Sigmoid colon (tissue), 7 donors: ENCODE measurements around the gene CLDN4. TPM values are rescaled to one million over a fixed set of nuclear protein-coding genes. Genes with fewer than 3 reads are reported as not detected.
"Not testable (repeated sequence)": the region's sequence is repeated elsewhere in the genome, so short reads cannot be mapped to it uniquely, and the experiment has no call there.

Experiments
- DNase-seq: peaks from one replicate; pipeline ENCODE4 v3.0.0-alpha.2; 2019
- H3K27ac ChIP-seq, 4 donors: fragments of 200-600 bp; sonication (generic); one replicate each; pipeline ENCODE4 v1.5.1; 2016 to 2019; ENCODE audit warnings: mild to moderate bottlenecking in 1 of 4
- H3K27me3 ChIP-seq, 3 donors: fragments of 200-600 bp; sonication (generic); one replicate each; pipeline ENCODE4 v1.5.1; 2019; ENCODE audit warnings: mild to moderate bottlenecking in 1 of 3
- H3K36me3 ChIP-seq, 4 donors: fragments of 200-600 bp; sonication (generic); one replicate each; pipeline ENCODE4 v1.5.1; 2016 to 2019
- H3K4me1 ChIP-seq, 4 donors: fragments of 200-600 bp; sonication (generic); one replicate each; pipeline ENCODE4 v1.5.1; 2017 to 2019
- H3K4me3 ChIP-seq, 4 donors: fragments of 200-600 bp; sonication (generic); one replicate each; pipeline ENCODE4 v1.5.1; 2017 to 2019; ENCODE audit warnings: mild to moderate bottlenecking in 2 of 4, moderate library complexity in 1 of 4
- H3K9me3 ChIP-seq, 4 donors: fragments of 200-600 bp in 3 of 4; sonication (generic) in 3 of 4; one replicate each; pipeline versions ENCODE4 v1.5.1 to v1.6.1; 2013 to 2019
- EP300 ChIP-seq, 4 donors: sonication (generic); formaldehyde crosslinking; IDR thresholded peaks; one replicate each; pipeline ENCODE4 v1.6.1; 2017; ENCODE audit warnings: antibody characterized with exemption in 4 of 4
- POLR2A ChIP-seq, 2 donors: fragments of 450-650 bp; IDR thresholded peaks; one replicate each; pipeline ENCODE4 v1.6.1; 2016; ENCODE audit warnings: antibody characterized with exemption in 2 of 2, mild to moderate bottlenecking in 2 of 2, moderate library complexity in 2 of 2
- POLR2AphosphoS5 ChIP-seq, 4 donors: sonication (generic); formaldehyde crosslinking; IDR thresholded peaks; one replicate each; pipeline ENCODE4 v1.6.1; 2017; ENCODE audit warnings: antibody characterized with exemption in 4 of 4
- WGBS, 2 donors: extraction: QIAGEN DNeasy Blood & Tissue Kit; methylation state at CpG; one replicate each; pipeline ENCODE4 v1.1.7; 2013; 5-methylcytosine and 5-hydroxymethylcytosine counted together
- intact Hi-C: fragments of 100-400 bp; cut with DNase I; formaldehyde crosslinking; loops from one replicate; pipeline ENCODE4 v1.15.1; 2023
- polyA plus RNA-seq, 3 donors: library from polyadenylated mRNA; stranded (reverse); fragments of 200-250 nt; gene quantifications; one replicate each; pipeline ENCODE4 v1.2.3, GENCODE V29; 2013
- total RNA-seq, 4 donors: library from RNA; depleted of rRNA; stranded (reverse); fragments of >200 nt; gene quantifications; one replicate each; pipeline ENCODE4 v1.1.0, GENCODE V29; 2016
- TF ChIP-seq, protein P1 (sequence below), 4 experiments: fragments of 450-650 bp in 3 of 4; fragments of 200-600 bp in 1 of 4; IDR thresholded peaks; one replicate each; pipeline ENCODE4 v1.5.1; 2016 to 2019; ENCODE audit warnings: antibody characterized with exemption in 4 of 4, mild to moderate bottlenecking in 3 of 4, moderate library complexity in 2 of 4
- donor health status: healthy with polysubstance abuse.
- donor health status: Bipolar disorder and iron deficiency.
- donor health status: healthy.

The CLDN4 gene, protein sequence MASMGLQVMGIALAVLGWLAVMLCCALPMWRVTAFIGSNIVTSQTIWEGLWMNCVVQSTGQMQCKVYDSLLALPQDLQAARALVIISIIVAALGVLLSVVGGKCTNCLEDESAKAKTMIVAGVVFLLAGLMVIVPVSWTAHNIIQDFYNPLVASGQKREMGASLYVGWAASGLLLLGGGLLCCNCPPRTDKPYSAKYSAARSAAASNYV
- under 1 TPM in 2 of 4 donors, not detected in 2; 0.16 to 0.71 TPM for total RNA-seq
- polyA plus RNA-seq, result 100 to 1,000 TPM; 210 to 690 (median 293) TPM

DNA sequence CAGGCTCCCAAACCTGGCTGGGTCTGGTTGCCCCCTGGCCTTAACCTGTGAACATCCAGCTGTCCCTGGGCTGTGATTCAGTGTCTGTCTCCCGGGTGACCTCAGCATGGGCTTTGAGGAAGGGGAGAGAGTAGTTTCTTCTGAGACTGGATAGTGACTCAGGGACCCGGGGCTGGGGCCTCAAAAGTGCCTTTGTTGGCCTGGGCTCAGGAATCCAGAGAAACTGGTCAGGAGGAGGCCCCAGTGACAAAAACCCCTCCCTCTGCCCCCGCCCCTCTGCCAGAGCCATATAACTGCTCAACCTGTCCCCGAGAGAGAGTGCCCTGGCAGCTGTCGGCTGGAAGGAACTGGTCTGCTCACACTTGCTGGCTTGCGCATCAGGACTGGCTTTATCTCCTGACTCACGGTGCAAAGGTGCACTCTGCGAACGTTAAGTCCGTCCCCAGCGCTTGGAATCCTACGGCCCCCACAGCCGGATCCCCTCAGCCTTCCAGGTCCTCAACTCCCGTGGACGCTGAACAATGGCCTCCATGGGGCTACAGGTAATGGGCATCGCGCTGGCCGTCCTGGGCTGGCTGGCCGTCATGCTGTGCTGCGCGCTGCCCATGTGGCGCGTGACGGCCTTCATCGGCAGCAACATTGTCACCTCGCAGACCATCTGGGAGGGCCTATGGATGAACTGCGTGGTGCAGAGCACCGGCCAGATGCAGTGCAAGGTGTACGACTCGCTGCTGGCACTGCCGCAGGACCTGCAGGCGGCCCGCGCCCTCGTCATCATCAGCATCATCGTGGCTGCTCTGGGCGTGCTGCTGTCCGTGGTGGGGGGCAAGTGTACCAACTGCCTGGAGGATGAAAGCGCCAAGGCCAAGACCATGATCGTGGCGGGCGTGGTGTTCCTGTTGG, at the start of gene CLDN4:
Gene CLDN4 (plus strand): TSS at position 316 of the 903 bp plus-strand sequence. CDS start 206 bp downstream, at position 522.
- Histone ChIP-seq H3K4me1 (peaks cover 0 to 13% (median 13%) of the 10 kb centered on the region in 4 donors), H3K27ac (peak within 1 kb of the TSS in 1 of 4 donors; percentile 44), H3K9me3 (no peaks in the 10 kb centered on the region), H3K36me3 (no peaks in the 10 kb centered on the region), H3K27me3 (peaks cover 0 to 11% (median 0%) of the 10 kb centered on the region in 3 donors), H3K4me3 (peak within 1 kb of the TSS in 1 of 4 donors; percentile 22)
- TF ChIP-seq, protein P1, sequence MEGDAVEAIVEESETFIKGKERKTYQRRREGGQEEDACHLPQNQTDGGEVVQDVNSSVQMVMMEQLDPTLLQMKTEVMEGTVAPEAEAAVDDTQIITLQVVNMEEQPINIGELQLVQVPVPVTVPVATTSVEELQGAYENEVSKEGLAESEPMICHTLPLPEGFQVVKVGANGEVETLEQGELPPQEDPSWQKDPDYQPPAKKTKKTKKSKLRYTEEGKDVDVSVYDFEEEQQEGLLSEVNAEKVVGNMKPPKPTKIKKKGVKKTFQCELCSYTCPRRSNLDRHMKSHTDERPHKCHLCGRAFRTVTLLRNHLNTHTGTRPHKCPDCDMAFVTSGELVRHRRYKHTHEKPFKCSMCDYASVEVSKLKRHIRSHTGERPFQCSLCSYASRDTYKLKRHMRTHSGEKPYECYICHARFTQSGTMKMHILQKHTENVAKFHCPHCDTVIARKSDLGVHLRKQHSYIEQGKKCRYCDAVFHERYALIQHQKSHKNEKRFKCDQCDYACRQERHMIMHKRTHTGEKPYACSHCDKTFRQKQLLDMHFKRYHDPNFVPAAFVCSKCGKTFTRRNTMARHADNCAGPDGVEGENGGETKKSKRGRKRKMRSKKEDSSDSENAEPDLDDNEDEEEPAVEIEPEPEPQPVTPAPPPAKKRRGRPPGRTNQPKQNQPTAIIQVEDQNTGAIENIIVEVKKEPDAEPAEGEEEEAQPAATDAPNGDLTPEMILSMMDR (IDR thresholded peaks at IDR 0.05), result no peak
- TF ChIP-seq POLR2AphosphoS5 (IDR thresholded peaks at IDR 0.05) (peak in 1 of 4 donors; percentile 79), POLR2A (IDR thresholded peaks at IDR 0.05) (peak in 1 of 2 donors; percentile 88), EP300 (IDR thresholded peaks at IDR 0.05) (no peak)
- no peak for DNase-seq
- intact Hi-C loops, result no loop called here
- WGBS, 2 donors, result 13 to 67% methylated on average over 42 of the region's 42 CpGs

DNA sequence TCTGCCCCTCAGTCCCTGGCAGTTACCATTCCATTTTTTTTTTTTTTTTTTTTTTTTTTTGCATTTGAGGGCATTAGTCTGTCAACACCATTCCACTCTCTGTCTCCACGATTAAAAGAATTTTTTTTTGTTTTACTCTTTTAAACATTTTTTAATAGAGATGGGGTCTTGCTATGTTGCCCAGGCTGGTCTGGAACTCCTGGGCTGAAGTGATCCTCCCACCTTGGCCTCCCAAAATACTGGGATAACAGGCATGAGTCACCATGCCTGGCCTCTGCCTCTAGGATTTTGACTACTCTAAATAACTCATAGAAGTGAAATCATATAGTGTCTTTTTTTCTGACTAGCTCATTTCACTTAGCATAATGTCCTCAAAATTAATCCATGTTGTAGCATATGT, 44.2 kb upstream of the CLDN4 start:
- H3K9me3 ChIP-seq, result no peaks in the 10 kb centered on the region
- intact Hi-C loops, result no loop called here
- no peaks in the 10 kb centered on the region for H3K36me3 ChIP-seq
- TF ChIP-seq, protein P1 (IDR thresholded peaks at IDR 0.05), result no peak
- TF ChIP-seq POLR2A (IDR thresholded peaks at IDR 0.05), result no peak
- no peak for TF ChIP-seq EP300 (IDR thresholded peaks at IDR 0.05)
- TF ChIP-seq POLR2AphosphoS5 (IDR thresholded peaks at IDR 0.05), result no peak
- no peak overlapping the region for H3K4me3 ChIP-seq
- no peaks in the 10 kb centered on the region for H3K4me1 ChIP-seq
- WGBS, 2 donors, result 66 to 90% methylated on average over 1 of the region's 1 CpG
- DNase-seq, result no peak
- H3K27ac ChIP-seq, result no peak overlapping the region
- H3K27me3 ChIP-seq, result no peaks in the 10 kb centered on the region

DNA sequence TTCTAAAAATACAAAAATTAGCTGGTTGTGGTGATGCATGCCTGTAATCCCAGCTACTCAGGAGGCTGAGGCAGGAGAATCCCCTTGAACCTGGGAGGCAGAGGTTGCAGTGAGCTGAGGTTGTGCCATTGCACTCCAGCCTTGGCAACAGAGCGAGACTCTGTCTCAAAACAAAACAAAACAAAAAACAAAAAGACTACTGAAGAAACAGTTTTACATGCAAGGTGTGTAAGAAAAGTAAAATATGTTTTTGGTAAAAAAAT, 43.1 kb upstream of the CLDN4 start:
- H3K4me1 ChIP-seq, intact Hi-C loops, H3K9me3 ChIP-seq, H3K4me3 ChIP-seq, DNase-seq, H3K27ac ChIP-seq, H3K27me3 ChIP-seq, H3K36me3 ChIP-seq: not testable (repeated sequence)
- WGBS, 2 donors, result 14 to 55% methylated on average over 1 of the region's 1 CpG

DNA sequence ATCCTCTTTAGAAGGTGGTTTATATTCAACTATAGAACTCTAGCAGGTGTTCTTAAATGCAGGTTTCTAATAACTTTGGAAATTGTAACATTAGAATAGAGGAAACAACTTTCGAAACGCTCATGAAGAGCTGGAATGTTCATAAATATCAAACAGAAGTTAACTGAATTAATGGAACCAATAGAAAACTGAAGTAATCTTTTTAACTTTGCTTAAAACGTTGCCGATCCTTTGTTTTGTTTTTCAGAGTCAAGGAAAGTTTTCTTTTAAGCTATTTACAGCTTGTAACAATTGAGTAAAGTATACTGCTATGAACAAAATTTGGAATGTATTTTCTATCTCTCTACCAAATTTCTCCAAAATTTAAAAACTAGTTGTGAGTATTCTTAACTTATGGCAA, 41.7 kb upstream of the CLDN4 start:
- no peaks in the 10 kb centered on the region for H3K4me1 ChIP-seq
- intact Hi-C loops, result no loop called here
- no peak for DNase-seq
- 91 to 92% methylated on average over 4 of the region's 4 CpGs for WGBS, 2 donors
- no peaks in the 10 kb centered on the region for H3K9me3 ChIP-seq
- no peak overlapping the region for H3K4me3 ChIP-seq
- no peak for TF ChIP-seq POLR2AphosphoS5 (IDR thresholded peaks at IDR 0.05)
- TF ChIP-seq, protein P1 (IDR thresholded peaks at IDR 0.05), result no peak
- H3K27me3 ChIP-seq, result no peaks in the 10 kb centered on the region
- no peaks in the 10 kb centered on the region for H3K36me3 ChIP-seq
- no peak overlapping the region for H3K27ac ChIP-seq

DNA sequence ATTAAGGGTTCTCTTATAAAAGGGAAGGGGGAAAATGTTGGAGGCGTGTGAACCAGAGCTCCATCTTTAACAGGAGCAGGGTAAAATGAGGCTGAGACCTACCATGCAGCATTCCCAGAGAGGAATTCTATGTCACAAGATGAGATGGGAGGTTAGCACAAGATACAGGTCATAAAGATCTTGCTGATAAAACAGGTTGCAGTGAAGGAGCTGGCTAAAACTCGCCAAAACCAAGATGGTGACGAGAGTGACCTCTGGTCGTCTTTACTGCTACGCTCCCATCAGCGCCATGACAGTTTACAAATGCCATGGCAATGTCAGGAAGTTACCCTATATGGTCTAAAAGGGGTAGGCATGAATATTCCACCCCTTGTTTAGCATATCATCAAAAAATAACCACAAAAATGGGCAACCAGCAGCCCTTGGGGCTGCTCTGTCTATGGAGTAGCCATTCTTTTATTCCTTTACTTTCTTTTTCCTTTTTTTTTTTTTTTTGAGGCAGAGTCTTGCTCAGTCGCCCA, 39.6 kb upstream of the CLDN4 start:
- H3K36me3 ChIP-seq, H3K27ac ChIP-seq, intact Hi-C loops, H3K4me3 ChIP-seq, H3K4me1 ChIP-seq, H3K27me3 ChIP-seq, DNase-seq, H3K9me3 ChIP-seq: not testable (repeated sequence)
- WGBS, 2 donors, result 82 to 91% methylated on average over 7 of the region's 7 CpGs

DNA sequence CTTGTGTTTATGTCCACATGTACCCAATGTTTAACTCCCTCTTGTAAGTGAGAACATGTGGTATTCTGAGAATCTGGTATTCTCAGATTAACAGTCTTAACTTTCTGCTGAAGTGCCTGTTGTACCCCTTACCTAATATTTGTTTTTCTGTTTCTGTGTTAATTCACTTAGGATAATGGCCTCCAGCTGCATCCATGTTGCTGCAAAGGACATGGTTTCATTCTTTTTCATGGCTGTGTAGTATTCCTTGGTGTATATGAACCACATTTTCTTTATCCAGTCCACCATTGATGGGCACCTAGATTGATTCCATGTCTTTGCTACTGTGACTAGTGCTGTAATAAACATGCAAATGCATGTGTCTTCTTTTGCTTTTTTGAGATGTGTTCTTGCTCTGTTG, 35.6 kb upstream of the CLDN4 start:
- H3K27ac ChIP-seq, H3K27me3 ChIP-seq, H3K36me3 ChIP-seq, H3K4me1 ChIP-seq, H3K9me3 ChIP-seq, H3K4me3 ChIP-seq, intact Hi-C loops, DNase-seq: not testable (repeated sequence)

DNA sequence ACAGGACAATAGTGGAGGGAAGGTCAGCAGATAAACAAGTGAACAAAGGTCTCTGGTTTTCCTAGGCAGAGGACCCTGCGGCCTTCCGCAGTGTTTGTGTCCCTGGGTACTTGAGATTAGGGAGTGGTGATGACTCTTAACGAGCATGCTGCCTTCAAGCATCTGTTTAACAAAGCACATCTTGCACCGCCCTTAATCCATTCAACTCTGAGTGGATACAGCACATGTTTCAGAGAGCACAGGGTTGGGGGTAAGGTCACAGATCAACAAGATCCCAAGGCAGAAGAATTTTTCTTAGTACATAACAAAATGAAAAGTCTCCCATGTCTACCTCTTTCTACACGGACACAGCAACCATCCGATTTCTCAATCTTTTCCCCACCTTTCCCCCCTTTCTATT, 34.1 kb upstream of the CLDN4 start:
- WGBS, 2 donors, result 46 to 75% methylated on average over 3 to 4 of the region's 6 CpGs
- DNase-seq, intact Hi-C loops, H3K9me3 ChIP-seq, H3K36me3 ChIP-seq, H3K27me3 ChIP-seq, H3K4me1 ChIP-seq, H3K4me3 ChIP-seq, H3K27ac ChIP-seq: not testable (repeated sequence)

DNA sequence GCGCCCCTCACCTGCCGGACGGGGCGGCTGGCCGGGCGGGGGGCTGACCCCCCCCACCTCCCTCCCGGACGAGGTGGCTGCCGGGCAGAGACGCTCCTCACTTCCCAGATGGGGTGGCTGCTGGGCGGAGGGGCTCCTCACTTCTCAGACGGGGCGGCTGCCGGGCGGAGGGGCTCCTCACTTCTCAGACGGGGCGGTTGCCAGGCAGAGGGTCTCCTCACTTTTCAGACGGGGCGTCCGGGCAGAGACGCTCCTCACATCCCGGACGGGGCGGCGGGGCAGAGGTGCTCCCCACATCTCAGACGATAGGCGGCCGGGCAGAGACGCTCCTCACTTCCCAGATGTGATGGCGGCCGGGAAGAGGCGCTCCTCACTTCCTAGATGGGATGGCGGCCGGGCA, 33.6 kb upstream of the CLDN4 start:
- H3K4me3 ChIP-seq, H3K27ac ChIP-seq, intact Hi-C loops, H3K4me1 ChIP-seq, H3K9me3 ChIP-seq, H3K36me3 ChIP-seq, H3K27me3 ChIP-seq: not testable (repeated sequence)
- DNase-seq, result peak; percentile 27
- WGBS, 2 donors, result 95 to 96% methylated on average over 26 to 32 of the region's 34 CpGs
